Heart right ventricle (tissue), 16 donors: ENCODE results near the gene HYOU1. TPM values are rescaled to one million over a fixed set of nuclear protein-coding genes. Genes with fewer than 3 reads are reported as not detected.

Experiments used
- ATAC-seq, 8 donors: fragments of 200-7000 bp; cut with Tn5 transposase; one replicate each; pipeline ENCODE4 v1.9.1; 2020; ENCODE audit warnings: mild to moderate bottlenecking in 8 of 8, moderate library complexity in 8 of 8, moderate number of reproducible peaks in 1 of 8
- DNase-seq, 2 donors: peaks; one replicate each; pipeline ENCODE4 v3.0.0-alpha.2; 2020
- H3K27ac ChIP-seq, 10 donors: fragments of 200-600 bp; sonication (generic) in 2 of 10; one replicate each; pipeline versions ENCODE4 v1.5.0 to v1.8.0; 2020 to 2022; ENCODE audit warnings: mild to moderate bottlenecking in 3 of 10
- H3K27me3 ChIP-seq, 7 donors: fragments of 200-600 bp; one replicate each; pipeline ENCODE4 v1.8.0; 2021 to 2022; ENCODE audit warnings: mild to moderate bottlenecking in 2 of 7
- H3K36me3 ChIP-seq, 9 donors: fragments of 200-600 bp; sonication (generic) in 1 of 9; one replicate each; pipeline versions ENCODE4 v1.5.0 to v1.8.0; 2020 to 2022; ENCODE audit warnings: mild to moderate bottlenecking in 2 of 9
- H3K4me1 ChIP-seq, 9 donors: fragments of 200-600 bp; sonication (generic) in 1 of 9; one replicate each; pipeline versions ENCODE4 v1.5.0 to v1.8.0; 2020 to 2022; ENCODE audit warnings: mild to moderate bottlenecking in 4 of 9
- H3K4me3 ChIP-seq, 10 donors: fragments of 200-600 bp; sonication (generic) in 2 of 10; one replicate each; pipeline versions ENCODE4 v1.5.0 to v1.8.0; 2020 to 2022; ENCODE audit warnings: mild to moderate bottlenecking in 7 of 10, moderate library complexity in 2 of 10
- H3K9me3 ChIP-seq, 11 donors: fragments of 200-600 bp in 10 of 11; sonication (generic) in 2 of 11; one replicate each; pipeline versions ENCODE4 v1.5.0 to v1.8.0; 2013 to 2022; ENCODE audit warnings: mild to moderate bottlenecking in 2 of 11, control low read depth in 1 of 11, moderate library complexity in 1 of 11
- WGBS, 2 donors: extraction: QIAGEN DNeasy Blood & Tissue Kit; methylation state at CpG; one replicate each; pipeline ENCODE4 v1.1.7; 2013; ENCODE audit warnings: inconsistent platforms in 1 of 2; 5-methylcytosine and 5-hydroxymethylcytosine counted together
- intact Hi-C, 10 donors: fragments of 100-400 bp; cut with DNase I; formaldehyde crosslinking; loops; one replicate each; pipeline versions ENCODE4 v1.11.1 to v1.14.2; 2022
- microRNA-seq, 2 donors: library from miRNA; unstranded; fragments of <30 nt; microRNA quantifications; one replicate each; pipeline ENCODE4 v1.2.0, GENCODE V29; 2021
- polyA plus RNA-seq, 2 donors: library from polyadenylated mRNA; stranded (reverse); fragments of 200-250 nt; gene quantifications; one replicate each; pipeline ENCODE4 v1.2.3, GENCODE V29; 2013
- total RNA-seq, 10 donors: library from RNA; stranded (reverse); fragmentation: NEBNext Ultra II Directional in 3 of 10; extraction: Animal tissue kit (Norgen Biotek cat#: 25700) in 3 of 10; gene quantifications; one replicate each; pipeline versions ENCODE4 v1.2.1 to v1.2.4, GENCODE V29; 2021 to 2023
- TF ChIP-seq, protein P1 (sequence below), 9 donors: fragments of 200-600 bp; sonication (generic) in 2 of 9; IDR thresholded peaks; one replicate each; pipeline versions ENCODE4 v1.5.0 to v1.8.0; 2021 to 2022; ENCODE audit warnings: antibody characterized with exemption in 9 of 9, mild to moderate bottlenecking in 5 of 9, moderate library complexity in 1 of 9
- donor health status: Arrhythmogenic right ventricular cardiomyopathy.
- donor health status: ischemic (EF 13 %, LVEDD 7.1; RV severe dilation, severe dysfunction).
- donor health status: healthy with polysubstance abuse.
- donor health status: DM: no; HTN: yes; CAD: no.
- donor health status: DM: no; HTN: no; CAD: no.
- donor health status: ischemic (EF 25% LVEDD 6.9; RV normal size, moderate dysfunction).
- donor health status: ischemic (EF 25% LVEDD 5.7; RV mildly dilated, moderate dysfunction).
- donor health status: healthy.
- donor health status: DM: yes; HTN: yes; CAD: no.
- donor health status: Ischemic cardiomyopathy.
- donor health status: ischemic (EF 35%, LVEDD 5.7; RV mildly dilated, moderate dysfunction).
- donor health status: nonischemic (EF 11% LVEDD 7.7; RV severe dilation, severe dysfunction).
- donor health status: DM: yes; HTN: yes; CAD: no.
- donor health status: PGD.
- donor health status: ischemic (EF 29% LVEDD 5.4; RV normal size, mild dysfunction).
- donor health status: nonischemic (EF 23%, LVEDD 6.1; RV moderate dilation, normal function).

Gene HYOU1
- total and polyA plus RNA-seq, 12 donors: 33.0 to 179 (median 64.4) TPM

DNA sequence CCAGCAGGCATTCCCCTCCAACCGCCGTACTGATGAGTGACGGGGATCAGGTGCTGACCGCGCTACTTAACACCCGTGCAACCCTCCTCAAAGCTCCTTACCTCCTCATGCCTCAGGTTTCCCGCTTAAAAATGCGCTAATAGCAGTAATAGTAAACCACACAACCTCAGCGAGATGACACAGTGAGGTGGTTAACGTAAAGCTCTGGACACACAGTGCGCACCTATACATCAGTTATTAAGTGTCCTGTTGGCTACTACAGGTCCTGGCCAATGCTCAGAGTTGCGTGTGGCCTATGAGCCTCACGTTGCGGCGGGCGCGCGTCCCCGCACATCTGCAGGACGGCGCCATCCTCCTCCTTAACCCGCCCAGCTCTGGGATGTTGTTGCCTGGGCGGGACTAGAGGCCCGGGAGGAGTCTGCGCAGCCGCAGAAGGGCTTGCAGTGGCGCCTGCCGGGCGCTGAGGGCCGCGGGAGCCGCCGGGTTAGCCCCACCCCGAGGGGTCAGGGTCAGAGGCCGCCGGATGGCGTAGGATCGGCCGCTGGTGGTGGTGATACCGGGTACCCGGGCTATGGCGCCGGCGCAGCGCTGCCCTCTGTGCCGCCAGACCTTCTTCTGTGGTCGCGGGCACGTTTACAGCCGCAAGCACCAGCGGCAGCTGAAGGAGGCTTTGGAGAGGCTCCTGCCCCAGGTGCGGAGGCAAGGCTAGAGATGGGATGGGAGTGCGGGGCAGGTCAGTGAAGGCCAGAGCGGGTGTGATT lies 59.2 kb downstream of the HYOU1 start, which contains the start of gene CENATAC:
TSS of gene CENATAC (plus strand) at position 512 of the 761 bp plus-strand sequence. CDS start at position 572, 60 bp downstream.
- DNase-seq (peak; percentile 96 to 98), ATAC-seq (peak; percentile 99 to 100 (median 100))
- Histone ChIP-seq H3K4me3 (peak within 1 kb of the TSS; percentile 74 to 100 (median 82)), H3K27me3 (no peaks in the 10 kb centered on the region), H3K9me3 (no peaks in the 10 kb centered on the region), H3K27ac (peak within 1 kb of the TSS; percentile 16 to 91 (median 89)), H3K4me1 (peaks cover 4 to 36% (median 26%) of the 10 kb centered on the region in 9 donors), H3K36me3 (peaks cover 0 to 40% (median 31%) of the 10 kb centered on the region in 9 donors)
- intact Hi-C loops: no loop called here
- 0 to 1% methylated on average over 54 of the region's 54 CpGs for WGBS, 2 donors
- TF ChIP-seq, protein P1, sequence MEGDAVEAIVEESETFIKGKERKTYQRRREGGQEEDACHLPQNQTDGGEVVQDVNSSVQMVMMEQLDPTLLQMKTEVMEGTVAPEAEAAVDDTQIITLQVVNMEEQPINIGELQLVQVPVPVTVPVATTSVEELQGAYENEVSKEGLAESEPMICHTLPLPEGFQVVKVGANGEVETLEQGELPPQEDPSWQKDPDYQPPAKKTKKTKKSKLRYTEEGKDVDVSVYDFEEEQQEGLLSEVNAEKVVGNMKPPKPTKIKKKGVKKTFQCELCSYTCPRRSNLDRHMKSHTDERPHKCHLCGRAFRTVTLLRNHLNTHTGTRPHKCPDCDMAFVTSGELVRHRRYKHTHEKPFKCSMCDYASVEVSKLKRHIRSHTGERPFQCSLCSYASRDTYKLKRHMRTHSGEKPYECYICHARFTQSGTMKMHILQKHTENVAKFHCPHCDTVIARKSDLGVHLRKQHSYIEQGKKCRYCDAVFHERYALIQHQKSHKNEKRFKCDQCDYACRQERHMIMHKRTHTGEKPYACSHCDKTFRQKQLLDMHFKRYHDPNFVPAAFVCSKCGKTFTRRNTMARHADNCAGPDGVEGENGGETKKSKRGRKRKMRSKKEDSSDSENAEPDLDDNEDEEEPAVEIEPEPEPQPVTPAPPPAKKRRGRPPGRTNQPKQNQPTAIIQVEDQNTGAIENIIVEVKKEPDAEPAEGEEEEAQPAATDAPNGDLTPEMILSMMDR (IDR thresholded peaks at IDR 0.05): peak in 3 of 9 donors; percentile 26 to 33 (median 30)

DNA sequence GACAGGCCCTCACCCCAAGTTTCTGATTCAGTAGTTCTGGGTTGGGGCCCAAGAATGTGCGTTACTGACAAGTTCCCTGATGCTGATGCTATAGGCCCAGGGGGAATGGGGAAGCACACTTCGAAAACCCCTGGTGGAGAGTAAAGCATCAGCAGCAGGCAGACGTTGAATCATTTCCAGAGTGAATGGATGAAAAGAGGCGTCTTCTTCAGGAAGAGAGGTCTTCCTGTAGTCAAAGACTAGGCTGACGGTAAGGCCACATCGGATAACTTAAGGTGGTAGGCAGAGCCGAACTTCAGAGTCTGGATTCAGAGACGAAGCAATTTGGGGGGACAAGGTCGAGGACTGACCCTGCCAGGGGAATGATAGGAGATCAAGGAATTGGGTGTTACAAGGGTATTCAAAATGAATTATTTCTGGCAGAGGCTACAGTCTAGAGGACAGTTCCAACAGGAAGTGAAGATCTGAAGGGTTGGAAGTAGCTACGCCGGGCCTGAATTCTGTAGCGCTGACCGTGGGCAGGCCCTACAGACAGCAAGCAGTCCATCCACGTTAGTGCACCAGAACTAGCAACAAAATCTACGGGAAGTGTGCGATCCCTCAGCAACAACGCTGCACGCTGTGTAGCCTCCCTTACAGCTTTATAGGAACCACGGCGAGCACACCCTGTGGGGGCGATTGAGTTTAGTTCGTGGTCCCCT lies 59.9 kb downstream of the HYOU1 start:
- ATAC-seq: peak; percentile 6 to 63 (median 34)
- peaks cover 4 to 36% (median 26%) of the 10 kb centered on the region in 9 donors for H3K4me1 ChIP-seq
- H3K36me3 ChIP-seq: peaks cover 0 to 33% (median 24%) of the 10 kb centered on the region in 9 donors
- H3K27me3 ChIP-seq: no peaks in the 10 kb centered on the region
- intact Hi-C loops: no loop called here
- peak overlapping the region; percentile 74 to 100 (median 82) for H3K4me3 ChIP-seq
- no peak for DNase-seq
- no peaks in the 10 kb centered on the region for H3K9me3 ChIP-seq
- WGBS, 2 donors: 17 to 18% methylated on average over 22 of the region's 22 CpGs
- TF ChIP-seq, protein P1 (IDR thresholded peaks at IDR 0.05): peak in 1 of 9 donors; percentile 25
- peak overlapping the region in 9 of 10 donors; percentile 80 to 91 (median 90) for H3K27ac ChIP-seq

Small RNA genes within 50 kb of the gene (microRNA-seq; reads per million reads assigned to microRNA genes)
- gene MIR3656: 0 to 0.51 reads per million in 2 donors

Other genes with a start within 250 kb of the HYOU1 start
- gene CXCR5, start 173.3 kb downstream of the HYOU1 start, total RNA-seq: under 1 TPM in 1 of 10 donors, not detected in 9; 0.16 TPM
- gene CXCR5, start 173.3 kb downstream of the HYOU1 start, polyA plus RNA-seq: under 1 TPM; 0.22 to 0.58 TPM
- 10 to 100 TPM; 29.4 to 57.7 (median 40.8) TPM for gene BCL9L, start 131.3 kb downstream of the HYOU1 start, total RNA-seq
- gene BCL9L, start 131.3 kb downstream of the HYOU1 start, polyA plus RNA-seq: 10 to 100 TPM; 24.0 to 24.2 TPM
- gene UPK2, start 100.9 kb downstream of the HYOU1 start, total RNA-seq: not detected
- gene UPK2, start 100.9 kb downstream of the HYOU1 start, polyA plus RNA-seq: under 1 TPM in 1 of 2 donors, not detected in 1; 0.04 TPM
- not detected for gene FOXR1, start 85.4 kb downstream of the HYOU1 start, total RNA-seq
- not detected for gene FOXR1, start 85.4 kb downstream of the HYOU1 start, polyA plus RNA-seq
- gene CENATAC, start 59.1 kb downstream of the HYOU1 start, total RNA-seq: 10 to 100 TPM in 7 of 10 donors, 1 to 10 TPM in 3; 7.8 to 13.5 (median 11.3) TPM
- 10 to 100 TPM in 1 of 2 donors, 1 to 10 TPM in 1; 8.2 to 85.2 TPM for gene CENATAC, start 59.1 kb downstream of the HYOU1 start, polyA plus RNA-seq
- 100 to 1,000 TPM; 743 to 915 (median 823) TPM for gene RPS25, start 38.9 kb downstream of the HYOU1 start, total RNA-seq
- 1,000 to 10,000 TPM; 1,404 to 1,607 TPM for gene RPS25, start 38.9 kb downstream of the HYOU1 start, polyA plus RNA-seq
- 10 to 100 TPM; 29.5 to 51.4 (median 37.5) TPM for gene TRAPPC4, start 38.4 kb downstream of the HYOU1 start, total RNA-seq
- 10 to 100 TPM; 14.6 to 95.1 TPM for gene TRAPPC4, start 38.4 kb downstream of the HYOU1 start, polyA plus RNA-seq
- 10 to 100 TPM in 1 of 10 donors, 1 to 10 TPM in 9; 3.8 to 12.0 (median 6.5) TPM for gene SLC37A4, start 26.3 kb downstream of the HYOU1 start, total RNA-seq
- gene SLC37A4, start 26.3 kb downstream of the HYOU1 start, polyA plus RNA-seq: 10 to 100 TPM in 1 of 2 donors, 1 to 10 TPM in 1; 7.6 to 11.1 TPM
- gene VPS11, start 10.6 kb upstream of the HYOU1 start, total RNA-seq: 10 to 100 TPM; 15.7 to 23.8 (median 21.5) TPM
- 10 to 100 TPM; 23.7 to 44.2 TPM for gene VPS11, start 10.6 kb upstream of the HYOU1 start, polyA plus RNA-seq
- 10 to 100 TPM; 14.3 to 24.9 (median 17.3) TPM for gene HMBS, start 27.7 kb upstream of the HYOU1 start, total RNA-seq
- 10 to 100 TPM; 33.0 to 39.7 TPM for gene HMBS, start 27.7 kb upstream of the HYOU1 start, polyA plus RNA-seq
- 10 to 100 TPM in 9 of 10 donors, 1 to 10 TPM in 1; 8.6 to 23.2 (median 16.5) TPM for gene DPAGT1, start 44.6 kb upstream of the HYOU1 start, total RNA-seq
- 10 to 100 TPM; 15.3 to 24.3 TPM for gene DPAGT1, start 44.6 kb upstream of the HYOU1 start, polyA plus RNA-seq
- gene C2CD2L, start 50.1 kb upstream of the HYOU1 start, total RNA-seq: 10 to 100 TPM in 3 of 10 donors, 1 to 10 TPM in 7; 6.6 to 13.7 (median 8.4) TPM
- gene C2CD2L, start 50.1 kb upstream of the HYOU1 start, polyA plus RNA-seq: 10 to 100 TPM in 1 of 2 donors, 1 to 10 TPM in 1; 6.1 to 11.6 TPM
- 10 to 100 TPM in 8 of 10 donors, 1 to 10 TPM in 2; 8.9 to 15.8 (median 11.5) TPM for gene HINFP, start 64.4 kb upstream of the HYOU1 start, total RNA-seq
- 10 to 100 TPM in 1 of 2 donors, 1 to 10 TPM in 1; 8.6 to 18.1 TPM for gene HINFP, start 64.4 kb upstream of the HYOU1 start, polyA plus RNA-seq
- gene ABCG4, start 91.8 kb upstream of the HYOU1 start, total RNA-seq: 1 to 10 TPM in 7 of 10 donors, under 1 TPM in 3; 0.40 to 1.6 (median 1.2) TPM
- 1 to 10 TPM in 1 of 2 donors, under 1 TPM in 1; 0.17 to 1.1 TPM for gene ABCG4, start 91.8 kb upstream of the HYOU1 start, polyA plus RNA-seq
- 10 to 100 TPM; 24.3 to 39.3 (median 33.6) TPM for gene NLRX1, start 111.5 kb upstream of the HYOU1 start, total RNA-seq
- 10 to 100 TPM in 1 of 2 donors, 1 to 10 TPM in 1; 7.9 to 11.1 TPM for gene NLRX1, start 111.5 kb upstream of the HYOU1 start, polyA plus RNA-seq
- gene NHERF4, start 128.3 kb upstream of the HYOU1 start, total RNA-seq: under 1 TPM in 1 of 10 donors, not detected in 9; 0.32 TPM
- gene NHERF4, start 128.3 kb upstream of the HYOU1 start, polyA plus RNA-seq: not detected
- gene CBL, start 149.1 kb upstream of the HYOU1 start, total RNA-seq: 10 to 100 TPM in 2 of 10 donors, 1 to 10 TPM in 8; 7.3 to 15.6 (median 8.5) TPM
- 1 to 10 TPM; 2.7 to 8.0 TPM for gene CBL, start 149.1 kb upstream of the HYOU1 start, polyA plus RNA-seq